GM18502 (cell line): ENCODE results near the gene KLF4.
"Not testable (repeated sequence)": the region's sequence is repeated elsewhere in the genome, so short reads cannot be mapped to it uniquely, and the experiment has no call there.

Experiments used
- ATAC-seq: cut with Tn5 transposase; IDR thresholded peaks from one replicate; pipeline ENCODE4 v1.9.1; 2021; ENCODE audit warnings: mild to moderate bottlenecking; ENCODE audit not compliant: unreplicated experiment, poor library complexity

Gene KLF4

DNA sequence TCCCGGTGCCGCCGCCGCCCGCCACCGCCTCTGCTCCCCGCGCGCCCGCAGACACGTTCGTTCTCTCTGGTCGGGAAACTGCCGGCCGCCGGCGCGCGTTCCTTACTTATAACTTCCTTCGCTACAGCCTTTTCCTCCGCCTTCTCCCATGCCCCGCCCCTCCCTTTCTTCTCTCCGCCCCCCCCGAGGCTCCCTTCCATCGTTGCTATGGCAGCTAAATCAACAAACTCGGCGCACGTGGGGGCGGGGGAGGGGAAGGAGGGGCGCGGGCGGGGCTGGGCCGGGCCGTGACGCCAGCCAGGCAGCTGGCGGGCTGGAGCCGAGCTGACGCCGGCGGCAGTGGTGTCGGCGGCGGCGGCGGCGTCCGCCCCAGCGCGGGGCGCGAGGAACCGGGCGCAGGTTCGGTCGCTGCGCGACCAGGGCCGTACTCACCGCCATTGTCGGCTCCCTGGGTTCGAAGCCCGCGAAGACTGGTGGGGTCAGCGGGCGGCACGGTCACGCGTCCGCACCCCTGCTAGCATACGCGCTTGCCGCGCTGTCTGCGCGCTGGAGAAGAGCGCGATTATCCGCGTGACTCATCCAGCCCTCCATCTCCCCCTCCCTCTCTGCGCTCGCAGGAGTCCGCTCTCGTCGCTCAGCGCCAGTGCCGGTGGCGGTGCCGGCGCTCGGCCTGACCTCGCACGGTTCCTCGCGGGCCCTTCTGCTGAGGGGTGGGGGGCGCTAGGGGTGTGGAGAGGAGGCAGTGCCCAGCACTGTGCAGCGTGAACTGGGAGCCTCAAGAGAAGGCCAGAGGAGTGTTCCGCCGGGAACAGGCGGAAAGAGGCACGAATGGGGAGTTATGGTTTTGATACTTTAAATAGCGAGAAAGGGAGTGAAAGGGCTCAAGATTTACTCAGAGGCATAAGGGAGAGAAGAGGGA is at the start of gene KLF4:
Gene KLF4 (minus strand): TSS at position 83 of the 919 bp plus-strand sequence. CDS start 597 bp downstream, outside the sequence.
- ATAC-seq, result peak; percentile 80

DNA sequence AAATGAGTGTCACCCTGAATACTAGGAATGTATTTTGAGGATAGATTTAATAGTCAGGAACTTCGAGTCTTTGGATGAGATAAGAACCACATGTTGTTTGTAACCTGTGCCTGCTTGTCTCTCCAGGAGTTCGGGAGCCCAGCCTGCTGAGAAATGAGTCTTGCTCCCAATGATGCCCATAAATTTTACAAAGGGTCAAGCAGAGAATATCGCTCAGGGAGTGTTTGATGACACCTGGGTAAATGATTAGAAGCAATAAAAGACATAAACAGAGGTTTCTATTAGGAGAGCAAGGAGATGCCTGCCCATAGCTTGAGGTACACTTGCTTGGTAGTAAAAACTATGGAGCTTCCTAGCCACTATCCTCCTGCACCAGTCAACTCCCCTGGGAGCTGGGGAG is 46.9 kb upstream of the KLF4 start:
- ATAC-seq, result no peak

DNA sequence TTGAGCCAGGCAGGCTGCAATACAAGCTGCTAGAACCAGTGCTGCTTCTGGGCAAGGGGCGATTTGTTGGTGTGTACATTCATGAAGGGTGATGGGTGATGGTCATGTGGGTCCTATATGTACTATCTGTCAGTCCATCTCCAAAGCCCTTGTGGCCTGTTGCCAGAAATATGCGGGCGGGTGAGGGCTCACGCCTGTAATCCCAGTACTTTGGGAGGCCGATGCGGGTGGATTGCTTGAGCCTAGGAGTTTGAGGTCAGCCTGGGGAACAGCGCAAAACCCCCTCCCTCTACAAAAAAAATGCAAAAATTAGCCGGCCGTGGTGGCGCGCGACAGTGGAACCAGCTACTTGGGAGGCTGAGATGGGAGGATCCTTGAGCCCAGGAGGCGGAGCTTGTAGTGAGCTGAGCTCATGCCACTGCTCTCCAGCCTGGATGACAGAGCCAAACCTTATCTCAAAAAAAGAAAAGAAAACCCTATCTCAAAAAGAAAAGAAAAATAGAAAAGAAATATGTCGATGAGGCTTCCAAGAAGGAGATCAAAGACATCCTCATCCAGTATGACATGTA is 45.0 kb upstream of the KLF4 start:
- ATAC-seq, result no peak

DNA sequence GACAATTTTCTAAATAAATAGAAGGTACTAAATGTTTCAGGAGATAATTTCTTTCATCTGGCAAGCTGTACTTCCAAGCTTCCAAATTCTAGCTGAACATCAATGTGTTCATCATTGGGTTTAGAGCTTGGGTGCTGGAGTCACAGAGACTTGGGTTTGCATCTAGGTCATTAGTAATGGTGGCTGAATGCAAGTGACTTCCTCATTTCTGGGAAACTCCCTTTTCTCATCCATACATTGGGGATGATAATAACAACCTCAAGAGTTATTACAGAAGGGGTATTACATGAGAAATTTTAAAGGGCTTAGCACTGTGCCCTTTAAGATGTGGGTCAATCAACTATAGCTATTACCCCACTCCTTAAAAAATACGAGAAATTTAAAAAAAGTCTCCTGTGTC is 41.1 kb upstream of the KLF4 start:
- ATAC-seq, result no peak

DNA sequence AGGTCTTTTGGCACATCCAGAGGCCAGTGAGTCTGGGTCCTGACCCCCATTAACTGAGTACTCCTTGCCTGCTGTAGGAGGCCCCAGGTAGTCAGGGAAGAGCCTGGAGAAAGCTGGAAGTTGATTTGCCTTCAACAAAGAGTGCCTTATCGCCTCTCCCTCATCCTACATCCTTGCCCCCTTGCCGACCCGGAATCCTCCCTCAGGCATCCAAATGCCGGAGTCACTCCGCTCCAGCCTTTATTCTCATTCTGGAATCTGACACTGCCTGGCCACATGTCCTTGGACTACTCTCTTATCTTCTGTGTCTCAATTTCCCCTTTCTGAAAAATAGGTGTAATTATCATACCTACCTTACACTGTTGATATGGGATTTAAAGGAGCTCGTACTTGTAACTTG is 39.1 kb upstream of the KLF4 start:
- no peak for ATAC-seq

DNA sequence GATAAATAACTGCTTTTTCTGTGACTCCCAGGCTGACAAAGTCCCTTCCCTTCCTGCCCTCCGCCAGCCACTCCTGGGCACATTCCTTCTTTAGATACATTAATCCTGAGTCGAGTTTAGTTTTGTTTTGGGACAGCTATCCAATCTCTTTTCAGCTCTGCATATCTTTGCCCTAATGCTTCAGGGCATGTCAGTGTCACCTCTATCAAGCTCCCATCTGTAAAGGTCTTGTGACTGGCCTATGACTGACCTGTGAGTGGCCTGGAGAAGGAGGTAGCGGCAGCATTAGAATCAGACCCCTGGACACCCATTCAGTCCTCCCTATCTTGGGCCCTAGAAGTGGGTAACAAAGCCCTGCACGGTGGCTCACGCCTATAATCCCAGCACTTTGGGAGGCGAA is 34.0 kb upstream of the KLF4 start:
- no peak for ATAC-seq

DNA sequence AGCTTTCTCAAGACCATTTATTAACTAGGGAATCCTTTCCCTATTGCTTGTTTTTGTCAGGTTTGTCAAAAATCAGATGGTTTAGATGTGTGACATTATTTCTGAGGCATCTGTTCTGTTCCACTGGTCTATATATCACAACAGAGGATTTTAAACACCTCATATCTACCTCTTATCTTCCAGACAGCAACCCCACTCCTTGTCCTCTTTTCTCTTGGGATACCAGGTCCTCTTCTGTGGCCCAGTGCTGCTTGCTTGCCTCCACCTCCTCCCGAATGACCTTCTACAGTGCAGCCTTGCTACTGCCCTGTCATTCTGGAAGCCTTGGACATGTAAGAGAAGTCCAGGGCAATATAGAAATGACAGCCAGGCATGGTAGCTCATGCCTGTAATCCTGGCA is 30.6 kb upstream of the KLF4 start:
- ATAC-seq, result no peak

DNA sequence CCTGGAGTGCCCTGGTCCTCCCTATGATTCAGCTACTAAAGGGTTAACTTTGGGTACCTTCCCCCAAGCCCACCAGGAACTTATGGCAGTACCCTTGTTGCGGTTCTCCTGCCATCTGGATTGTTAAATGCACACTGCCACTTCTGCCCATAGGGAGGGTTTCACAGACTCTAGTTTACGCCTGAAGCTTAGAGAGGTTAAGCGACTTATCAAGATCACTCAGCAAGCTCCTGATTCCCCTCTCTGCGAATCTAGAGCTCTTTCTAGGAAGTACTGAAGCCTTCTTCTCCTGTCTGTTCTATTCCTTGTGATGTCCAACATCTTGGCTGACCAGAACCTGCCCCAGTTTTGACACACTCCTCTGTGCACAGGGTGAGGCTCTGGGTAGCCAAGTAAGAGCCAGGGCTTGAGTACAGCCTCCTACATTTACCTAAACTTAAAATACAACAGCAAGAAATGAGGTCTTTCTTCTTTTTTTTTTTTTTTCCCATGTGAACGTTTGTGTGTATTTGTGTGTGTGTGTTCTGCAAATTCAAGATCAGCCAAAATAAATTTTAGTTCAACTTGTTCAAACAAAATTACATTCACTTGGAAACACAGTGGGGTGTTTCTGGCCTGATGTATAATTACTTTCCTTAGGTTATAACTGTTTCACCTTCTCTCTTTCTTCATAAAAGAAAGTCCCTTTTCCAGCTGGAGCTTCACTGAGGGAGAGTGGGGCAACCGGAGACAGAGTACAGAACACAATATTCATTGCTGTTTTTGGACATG is 28.7 kb upstream of the KLF4 start:
- no peak for ATAC-seq

DNA sequence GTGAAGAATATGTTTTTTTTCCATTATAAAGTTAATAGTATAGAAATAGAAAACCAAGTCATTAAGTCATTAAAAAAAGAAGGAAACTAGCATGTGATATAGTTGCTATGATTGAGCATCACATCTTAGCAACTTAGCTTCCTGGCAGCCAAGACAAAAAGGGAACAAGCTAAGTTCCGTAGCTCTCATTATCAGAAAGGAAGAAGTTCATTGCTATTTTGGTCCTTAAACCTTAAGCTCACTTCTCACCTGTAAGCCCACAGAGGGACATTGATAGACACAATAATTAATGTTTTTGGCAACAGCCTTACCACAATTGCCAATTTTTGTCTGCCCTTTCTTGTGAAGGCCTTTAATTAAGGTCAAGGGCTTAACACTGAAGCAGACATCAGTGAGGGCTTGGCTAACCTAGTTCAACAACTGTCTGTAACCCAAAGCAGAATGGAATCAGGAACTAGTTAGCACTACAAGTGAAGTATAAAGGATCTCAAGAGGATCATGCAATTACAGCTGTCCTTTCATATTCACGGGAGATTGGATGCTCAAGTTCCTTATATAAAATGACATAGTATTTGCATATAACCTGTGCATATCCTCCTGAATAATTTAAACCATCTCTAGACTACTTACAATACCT is 24.0 kb upstream of the KLF4 start:
- ATAC-seq, result no peak

DNA sequence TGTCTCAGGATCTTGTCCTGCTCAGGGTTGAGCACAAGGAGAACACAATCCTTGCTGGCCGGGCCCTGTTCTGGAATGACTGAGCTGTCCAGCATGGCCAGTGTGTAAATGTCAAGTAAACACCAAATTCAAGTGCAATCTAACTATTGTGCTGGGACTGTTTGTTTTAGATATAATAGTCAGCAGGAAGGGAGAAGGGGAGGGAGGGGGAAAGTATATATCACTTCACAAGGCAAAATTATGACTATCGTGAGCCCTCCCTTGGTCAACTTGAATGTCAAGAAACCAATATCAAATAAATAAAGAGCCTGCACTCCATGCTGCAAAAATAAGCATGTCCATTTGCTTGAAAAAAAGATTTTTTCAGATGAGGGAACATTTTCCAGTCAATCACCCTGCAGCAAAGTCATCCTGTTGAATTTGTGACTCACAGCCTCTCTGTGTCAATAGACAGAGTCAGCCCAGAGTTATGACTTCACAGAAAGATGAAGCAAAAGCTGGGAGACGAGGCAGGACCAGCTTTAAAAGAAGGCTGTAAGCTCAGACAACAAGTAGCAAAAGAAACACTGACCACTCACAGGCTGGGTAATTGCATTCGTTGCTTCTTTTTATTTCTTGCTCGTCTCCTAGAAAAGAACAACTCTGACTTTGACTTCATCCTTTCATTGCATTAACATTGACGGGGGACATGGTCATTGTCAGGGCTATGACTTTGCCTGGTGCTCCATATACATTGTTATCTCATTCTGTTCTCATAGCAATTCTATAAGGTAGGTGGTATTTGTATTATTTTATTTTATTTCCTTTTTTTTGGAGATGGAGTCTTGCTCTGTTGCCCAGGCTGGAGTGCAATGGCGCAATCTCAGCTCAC is 15.3 kb upstream of the KLF4 start:
- no peak for ATAC-seq

DNA sequence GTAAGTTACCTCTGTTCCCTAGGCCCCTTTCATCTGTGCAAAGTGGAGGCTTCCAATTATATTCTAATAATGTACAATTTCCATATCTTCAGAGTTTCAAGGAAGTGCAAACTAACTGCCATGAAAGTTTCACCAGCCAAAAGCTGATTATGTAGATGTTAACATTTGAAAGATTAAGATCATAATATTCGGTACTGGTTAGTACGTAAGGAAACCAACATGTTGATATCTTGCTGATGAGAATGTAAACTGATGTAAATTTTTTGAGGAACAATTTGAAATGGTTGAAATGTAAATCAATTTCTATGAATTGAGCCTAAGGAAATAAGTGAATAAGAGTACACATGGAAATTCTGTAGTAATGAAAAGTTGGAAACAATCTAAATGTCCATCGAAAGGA is 12.9 kb upstream of the KLF4 start:
- no peak for ATAC-seq

DNA sequence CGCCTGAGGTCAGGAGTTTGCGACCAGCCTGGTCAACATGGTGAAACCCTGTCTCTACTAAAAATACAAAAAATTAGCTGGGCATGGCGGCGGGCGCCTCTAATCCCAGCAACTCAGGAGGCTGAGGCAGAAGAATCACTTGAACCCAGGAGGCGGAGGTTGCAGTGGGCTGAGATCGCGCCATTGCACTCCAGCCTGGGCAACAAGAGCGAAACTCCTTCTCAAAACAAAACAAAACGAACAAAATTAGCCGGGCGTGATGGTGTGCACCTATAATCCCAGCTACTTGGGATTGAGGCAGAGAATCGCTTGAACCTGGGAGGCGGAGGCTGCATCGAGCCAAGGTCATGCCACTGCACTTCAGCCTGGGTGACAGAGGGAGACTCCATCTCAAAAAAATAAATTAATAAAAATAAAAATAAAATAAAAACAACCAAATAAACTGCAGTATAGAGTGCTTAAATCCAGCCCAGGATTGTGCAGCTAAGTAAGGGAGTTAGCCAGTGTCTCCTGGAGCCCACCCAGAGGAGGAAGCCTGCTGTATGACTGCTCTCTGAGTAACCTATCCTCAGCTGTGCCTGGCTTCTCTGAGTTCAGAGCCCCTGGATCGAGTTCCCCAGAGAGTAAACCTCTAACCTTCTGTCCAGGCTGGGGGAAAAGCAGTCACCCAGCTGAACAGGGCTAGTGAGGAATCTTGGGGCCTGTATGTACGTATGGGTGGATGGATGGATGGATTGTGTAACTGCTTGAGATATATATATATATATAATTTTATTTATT is 11.0 kb upstream of the KLF4 start:
- not testable (repeated sequence) for ATAC-seq

DNA sequence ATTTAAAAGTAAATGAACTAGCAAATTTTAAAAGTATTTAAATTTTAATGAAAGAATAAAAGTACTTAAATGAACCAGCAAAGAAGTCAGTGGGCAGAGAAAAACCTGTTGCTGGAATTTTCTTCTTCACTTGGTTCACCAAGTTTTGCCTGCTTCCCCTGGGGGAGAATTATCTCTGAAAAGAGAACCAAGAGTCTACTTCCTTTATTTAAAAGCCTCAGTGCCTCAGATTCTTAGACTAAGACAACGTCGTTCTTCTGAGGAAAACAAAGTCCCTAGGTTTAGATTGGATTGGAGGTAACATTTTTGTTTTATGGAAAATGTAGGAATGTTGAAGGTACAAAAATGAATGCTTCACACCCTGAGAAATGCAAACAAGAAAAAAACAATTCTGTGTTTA is 7.4 kb upstream of the KLF4 start:
- no peak for ATAC-seq

DNA sequence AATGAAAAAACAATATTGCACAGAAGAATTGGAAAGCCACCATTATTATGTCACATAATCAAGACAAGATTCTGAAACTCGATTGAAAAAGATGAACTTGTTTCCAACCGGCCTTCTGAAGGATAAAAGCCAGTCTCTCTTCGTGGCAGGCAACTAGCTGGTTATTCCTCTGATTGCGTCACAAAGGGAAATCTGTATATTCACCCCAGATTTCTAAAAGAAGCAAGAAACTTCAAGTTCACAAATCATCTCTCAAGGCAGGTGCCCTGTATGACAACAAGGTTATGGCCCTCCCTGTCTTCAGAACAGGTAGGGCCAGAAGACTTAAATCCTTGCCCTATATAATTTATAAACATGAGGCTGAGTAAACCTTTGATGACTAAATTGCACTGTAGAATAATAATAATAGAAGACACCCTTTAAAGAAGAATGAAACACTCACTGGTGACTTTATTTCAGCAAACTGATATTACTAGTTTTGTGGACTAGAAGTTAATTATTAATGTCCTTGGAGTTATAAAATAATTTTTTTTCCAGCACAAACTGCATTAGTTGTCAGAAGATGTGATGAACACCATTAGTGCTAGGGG is 2.9 kb upstream of the KLF4 start:
- ATAC-seq, result no peak

DNA sequence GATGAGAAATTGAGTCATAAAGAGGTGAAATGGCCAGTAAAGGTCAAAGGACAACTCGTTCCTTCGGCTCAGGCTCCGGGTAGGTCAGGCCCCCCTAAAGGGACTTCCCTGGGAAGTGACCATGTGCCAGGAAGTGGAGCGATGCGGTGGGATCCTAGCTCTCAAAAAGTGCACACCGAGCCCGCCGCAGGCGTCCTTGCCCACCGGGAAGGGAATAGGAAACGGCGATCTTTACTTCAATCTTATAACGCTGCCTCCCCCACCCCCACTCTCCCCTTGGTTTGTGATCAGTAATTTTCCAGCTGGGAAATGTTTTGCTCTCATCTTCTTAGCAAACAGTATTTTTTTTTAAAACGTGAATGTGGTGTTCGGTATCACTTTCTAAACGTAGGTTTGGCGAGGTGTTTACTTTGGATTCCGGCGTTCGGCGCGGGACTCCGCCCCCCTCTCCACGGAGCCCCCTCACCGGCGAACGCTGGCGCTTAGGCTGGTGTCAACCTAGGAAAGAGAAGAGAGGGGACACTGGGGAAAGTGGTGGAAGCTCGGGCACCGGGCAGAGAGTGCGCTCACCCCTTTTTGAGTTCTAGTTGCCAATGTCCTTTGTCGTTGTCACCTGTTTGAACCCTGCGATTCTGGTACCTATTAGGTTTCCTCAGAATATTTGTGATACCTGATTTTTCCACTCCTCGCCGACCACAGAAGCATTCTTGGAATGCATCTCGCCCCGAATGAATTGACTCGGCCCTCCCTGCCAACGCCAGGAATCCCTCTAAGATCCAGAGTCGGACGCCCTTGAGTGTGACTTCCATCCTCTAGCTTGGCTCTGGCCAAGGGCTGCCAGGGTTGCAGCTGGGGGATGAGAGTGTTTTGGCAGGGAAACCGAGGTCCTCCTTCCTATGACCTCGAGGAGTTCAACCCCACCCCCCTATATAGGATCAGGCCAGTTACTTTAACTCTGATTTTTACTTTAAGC is 1.8 kb upstream of the KLF4 start:
- ATAC-seq, result no peak

DNA sequence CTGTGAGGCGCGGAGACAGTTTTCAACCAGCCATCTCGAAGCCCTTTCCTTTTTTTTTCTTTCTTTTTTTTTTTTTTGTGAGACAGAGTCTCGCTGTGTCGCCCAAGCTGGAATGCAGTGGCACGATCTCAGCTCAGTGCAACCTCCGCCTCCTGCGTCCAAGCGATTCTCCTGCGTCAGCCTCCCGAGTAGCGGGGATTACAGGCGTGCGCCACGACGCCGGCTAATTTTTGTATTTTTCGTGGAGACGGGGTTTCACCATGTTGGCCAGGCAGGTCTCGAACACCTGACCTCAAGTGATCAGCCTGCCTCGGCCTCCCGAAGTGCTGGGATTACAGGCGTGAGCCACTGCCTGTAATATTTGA is 1.0 kb upstream of the KLF4 start:
- ATAC-seq, result not testable (repeated sequence)

DNA sequence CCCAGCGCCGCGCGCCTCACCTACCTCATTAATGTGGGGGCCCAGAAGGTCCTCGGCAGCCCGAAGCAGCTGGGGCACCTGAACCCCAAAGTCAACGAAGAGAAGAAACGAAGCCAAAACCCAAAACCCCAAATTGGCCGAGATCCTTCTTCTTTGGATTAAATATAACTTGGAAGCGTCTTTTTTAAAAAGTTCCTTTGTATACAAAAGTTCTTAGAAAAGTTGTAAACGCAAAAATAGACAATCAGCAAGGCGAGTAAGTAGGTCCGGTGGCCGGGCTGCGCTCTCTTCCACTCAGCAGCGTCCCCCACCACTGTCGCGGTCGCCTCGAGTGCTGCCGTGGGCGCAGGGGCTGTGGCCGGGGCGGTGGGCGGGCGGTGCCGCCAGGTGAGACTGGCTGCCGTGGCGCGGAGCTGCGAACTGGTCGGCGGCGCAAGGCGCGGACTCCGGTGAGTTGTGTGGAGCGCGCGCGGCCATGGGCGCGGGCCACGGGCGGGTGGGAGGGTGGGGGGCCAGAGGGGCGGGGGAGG is 360 bp downstream of the KLF4 start:
- ATAC-seq, result peak; percentile 39
